H54 (cell line): ENCODE measurements around the gene CUL3.
"Not testable (repeated sequence)": the region's sequence is repeated elsewhere in the genome, so short reads cannot be mapped to it uniquely, and the experiment has no call there.

Experiments
- DNase-seq: peaks from one replicate; pipeline ENCODE4 v3.0.0; 2011; ENCODE audit warnings: low spot score, mixed read lengths; ENCODE audit not compliant: insufficient read length
- FAIRE-seq: peaks from 3 replicates; lab custom pipeline; 2011; peaks lifted over from hg19 to GRCh38; lab: Jason Lieb, UNC
- POLR2A ChIP-seq: IDR thresholded peaks from 2 replicates; pipeline ENCODE4 v1.6.1; 2011; ENCODE audit warnings: low read depth, mild to moderate bottlenecking, low read length

CUL3 gene

GRCh38 chr2:224498991-224499390 is 86.2 kb downstream of the CUL3 start:
- no peak for FAIRE-seq
- DNase-seq: no peak
- TF ChIP-seq POLR2A: no peak

- FAIRE-seq: peak; percentile 69
- no peak for TF ChIP-seq POLR2A
- no peak for DNase-seq
Observed at GRCh38 chr2:224492531-224492930, 92.6 kb downstream of the CUL3 start.

GRCh38 chr2:224487940-224488339 is 97.2 kb downstream of the CUL3 start:
- DNase-seq, FAIRE-seq: not testable (repeated sequence)

- FAIRE-seq (peak; percentile 99), DNase-seq (peak; percentile 9)
Observed at GRCh38 chr2:224485081-224486014, 99.8 kb downstream of the CUL3 start.

- TF ChIP-seq POLR2A: no peak
- DNase-seq (no peak), FAIRE-seq (no peak)
Observed at GRCh38 chr2:224479826-224480225, 105.3 kb downstream of the CUL3 start.

GRCh38 chr2:224472827-224473226 is 112.3 kb downstream of the CUL3 start:
- FAIRE-seq: no peak
- TF ChIP-seq POLR2A: no peak
- no peak for DNase-seq

GRCh38 chr2:224472137-224472536 is 113.0 kb downstream of the CUL3 start:
- no peak for FAIRE-seq
- no peak for TF ChIP-seq POLR2A

GRCh38 chr2:224469374-224469964 is 115.7 kb downstream of the CUL3 start:
- DNase-seq (no peak), FAIRE-seq (no peak)
- no peak for TF ChIP-seq POLR2A

More at GRCh38 chr2:224472137-224472536, 113.0 kb downstream of the CUL3 start:
- DNase-seq: no peak

- DNase-seq (no peak), FAIRE-seq (no peak)
- TF ChIP-seq POLR2A: no peak
Observed at GRCh38 chr2:224466304-224466895, 118.8 kb downstream of the CUL3 start.

- DNase-seq (no peak), FAIRE-seq (no peak)
- no peak for TF ChIP-seq POLR2A
Observed at GRCh38 chr2:224461391-224461790, 123.8 kb downstream of the CUL3 start.

- FAIRE-seq (no peak), DNase-seq (no peak)
- TF ChIP-seq POLR2A: no peak
Observed at GRCh38 chr2:224457408-224458096, 127.6 kb downstream of the CUL3 start.

GRCh38 chr2:224453892-224454291 is 131.3 kb downstream of the CUL3 start:
- FAIRE-seq (no peak), DNase-seq (no peak)
- TF ChIP-seq POLR2A: no peak

- FAIRE-seq: peak; percentile 64
- TF ChIP-seq POLR2A: no peak
- DNase-seq: no peak
Observed at GRCh38 chr2:224449212-224450147, 135.7 kb downstream of the CUL3 start.
